Activated CD8-positive, alpha-beta memory T cell treated with anti-CD3 and anti-CD28 coated beads, Interleukin-2, amount 10 ng/mL, durations not matched to agents 7 days and 5 days (primary cell): ENCODE results near the gene HYOU1. TPM values are rescaled to one million over a fixed set of nuclear protein-coding genes. Genes with fewer than 3 reads are reported as not detected.
"Not testable (repeated sequence)": the region's sequence is repeated elsewhere in the genome, so short reads cannot be mapped to it uniquely, and the experiment has no call there.

Experiments
- ATAC-seq: fragments of 150-1000 bp; cut with Tn5 transposase; one replicate; pipeline ENCODE4 v1.10.0; 2021; ENCODE audit warnings: moderate library complexity
- CTCF ChIA-PET: fragments of 350-600 bp; sonication (Branson Sonifier 250); formaldehyde crosslinking; loops from one replicate; lab custom pipeline; 2021; ENCODE audit warnings: antibody characterized with exemption; lab: Charles Lee
- DNase-seq: peaks from one replicate; pipeline ENCODE4 v3.0.0-alpha.2; 2020
- H3K27ac Mint-ChIP-seq: one replicate; pipeline ENCODE4 v1.8.0; 2021; ENCODE audit warnings: mild to moderate bottlenecking, mixed read lengths
- H3K27me3 Mint-ChIP-seq: one replicate; pipeline ENCODE4 v1.8.0; 2021; ENCODE audit warnings: mixed read lengths
- H3K36me3 Mint-ChIP-seq: one replicate; pipeline ENCODE4 v1.8.0; 2021; ENCODE audit warnings: mild to moderate bottlenecking, mixed read lengths
- H3K4me1 Mint-ChIP-seq: one replicate; pipeline ENCODE4 v1.8.0; 2021; ENCODE audit warnings: mixed read lengths
- H3K4me3 Mint-ChIP-seq: one replicate; pipeline ENCODE4 v1.8.0; 2021; ENCODE audit warnings: mild to moderate bottlenecking, moderate library complexity, mixed read lengths
- H3K9me3 Mint-ChIP-seq: one replicate; pipeline ENCODE4 v1.8.0; 2022; ENCODE audit warnings: low read depth, mixed read lengths
- total RNA-seq, 2 experiments: library from RNA; stranded (reverse); gene quantifications; one replicate each; pipeline ENCODE4 v1.2.3, GENCODE V29; 2021

HYOU1 gene
- total RNA-seq, 2 experiments from 2014 or later = 108 to 163 TPM

DNA sequence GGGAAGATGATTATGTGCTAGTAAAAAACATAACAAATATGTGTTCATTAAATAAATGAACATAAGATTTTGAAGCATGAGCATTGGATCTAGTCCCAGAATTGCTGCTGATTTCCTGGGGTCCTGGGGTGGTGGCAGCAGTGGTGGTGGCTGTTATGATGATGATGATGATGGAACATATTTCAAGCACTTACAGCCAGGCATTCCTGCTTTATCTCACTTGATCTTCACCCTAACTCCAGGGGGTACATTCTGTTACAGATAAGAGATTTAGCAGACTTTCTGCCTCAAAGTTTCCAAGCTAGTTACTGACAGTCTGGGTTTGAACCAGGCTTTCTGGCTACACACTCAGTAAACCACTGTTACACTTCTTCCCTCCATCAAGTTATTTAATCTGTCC is 33.3 kb downstream of the HYOU1 start:
- Mint-ChIP-seq H3K9me3 (no peaks in the 10 kb centered on the region), H3K27me3 (no peaks in the 10 kb centered on the region), H3K36me3 (peaks cover 31% of the 10 kb centered on the region), H3K4me3 (no peak overlapping the region), H3K4me1 (peaks cover 46% of the 10 kb centered on the region), H3K27ac (peak overlapping the region; percentile 13)
- ATAC-seq (no peak), DNase-seq (no peak)
- CTCF ChIA-PET = interaction anchor here (0.9 to 2.6 kb wide), 4 partner anchors 7 to 76 kb away, joined by 3 to 10 read pairs (median 4); partner anchors contain the start of genes CENATAC and SLC37A4

DNA sequence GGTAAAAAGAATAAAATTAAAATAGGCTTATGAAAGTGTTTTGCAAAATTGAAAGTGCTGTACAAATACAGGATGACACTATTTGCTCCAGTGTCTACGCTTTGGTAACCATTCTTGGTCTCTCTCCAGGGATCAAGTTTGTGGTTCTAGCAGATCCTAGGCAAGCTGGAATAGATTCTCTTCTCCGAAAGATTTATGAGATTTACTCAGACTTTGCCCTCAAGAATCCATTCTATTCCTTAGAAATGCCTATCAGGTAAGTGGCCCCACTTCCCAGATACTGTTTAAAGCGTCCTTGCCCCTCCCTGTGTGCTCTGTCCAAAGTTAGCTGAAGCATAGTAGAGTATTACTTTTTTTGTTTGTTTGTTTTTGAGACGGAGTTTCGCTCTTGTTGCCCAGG is 35.4 kb downstream of the HYOU1 start:
- Mint-ChIP-seq H3K4me3 (no peak overlapping the region), H3K4me1 (peaks cover 48% of the 10 kb centered on the region), H3K27ac (peak overlapping the region; percentile 39), H3K27me3 (no peaks in the 10 kb centered on the region), H3K36me3 (peaks cover 42% of the 10 kb centered on the region), H3K9me3 (no peaks in the 10 kb centered on the region)
- CTCF ChIA-PET = interaction anchor here (2.6 kb wide), 1 partner anchor 9 kb away, joined by 10 read pairs; the partner anchor contains the start of gene SLC37A4
- ATAC-seq = no peak
- no peak for DNase-seq

DNA sequence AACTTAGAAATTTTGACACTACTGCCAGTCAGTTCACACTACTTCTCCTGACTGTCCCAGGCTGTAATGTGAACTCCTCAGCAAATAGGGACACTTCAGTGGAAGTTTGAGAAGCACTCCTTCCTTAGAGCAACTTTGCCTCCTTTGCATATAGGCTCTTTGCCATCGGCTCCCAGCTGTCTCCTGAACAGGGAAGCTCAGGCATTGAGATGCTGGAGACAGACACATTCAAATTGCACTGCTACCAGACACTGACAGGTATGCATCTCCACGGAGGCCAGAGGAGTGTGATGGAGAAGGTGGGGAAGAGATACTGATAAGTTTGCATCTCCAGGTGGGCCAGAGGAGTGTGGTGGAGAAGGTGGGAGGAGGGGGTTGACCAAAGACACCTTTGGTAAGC is 37.0 kb downstream of the HYOU1 start:
- Mint-ChIP-seq H3K4me1 (peaks cover 63% of the 10 kb centered on the region), H3K9me3 (no peaks in the 10 kb centered on the region), H3K4me3 (peak overlapping the region; percentile 94), H3K27me3 (no peaks in the 10 kb centered on the region), H3K27ac (peak overlapping the region; percentile 99), H3K36me3 (peaks cover 57% of the 10 kb centered on the region)
- DNase-seq = no peak
- CTCF ChIA-PET = interaction anchor here (0.7 to 5.1 kb wide), 3 partner anchors 11 to 1176 kb away, joined by 3 to 33 read pairs (median 11); partner anchors contain the start of genes CENATAC and SLC37A4
- ATAC-seq = no peak

DNA sequence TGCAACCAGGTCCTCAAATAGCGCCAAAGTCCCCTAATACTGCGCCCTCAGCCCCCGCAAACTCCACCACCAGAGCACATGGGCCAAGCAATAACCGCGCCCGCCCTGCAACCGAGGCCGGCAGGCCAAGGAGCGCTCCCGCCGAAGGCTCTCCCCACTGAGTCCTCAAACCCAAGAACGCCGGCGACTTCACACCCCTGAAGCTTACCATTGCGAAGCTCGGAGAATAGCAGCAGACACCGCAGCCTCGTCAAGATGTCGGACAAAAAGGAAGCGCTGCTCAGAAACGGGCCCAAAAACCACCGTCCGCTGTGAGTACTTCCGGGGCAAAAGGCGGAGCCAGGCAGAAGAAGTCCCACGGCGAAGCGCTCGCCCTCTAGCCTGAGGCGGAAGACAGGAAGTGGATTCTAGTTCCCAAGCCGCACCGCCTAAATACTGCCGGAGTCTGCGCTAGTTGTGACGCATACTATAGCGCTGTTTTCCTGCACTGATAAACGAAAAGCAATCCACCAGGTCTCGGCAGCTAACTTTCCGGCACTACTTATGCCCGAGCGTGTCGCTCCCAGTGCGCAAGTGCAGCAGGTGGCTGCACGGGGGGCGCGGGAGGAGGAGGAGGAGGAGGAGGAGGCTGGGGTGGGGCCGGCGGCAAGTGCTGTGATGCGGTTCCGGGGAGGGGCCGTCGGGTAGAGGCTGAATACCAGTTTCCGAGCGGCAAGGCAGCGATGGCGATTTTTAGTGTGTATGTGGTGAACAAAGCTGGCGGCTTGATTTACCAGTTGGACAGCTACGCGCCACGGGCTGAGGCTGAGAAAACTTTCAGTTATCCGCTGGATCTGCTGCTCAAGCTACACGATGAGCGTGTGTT is 38.7 kb downstream of the HYOU1 start, which contains the start of the genes RPS25 and TRAPPC4:
Gene RPS25 (minus strand): TSS at position 270 of the 865 bp plus-strand sequence. CDS start 59 bp downstream, at position 211.
Gene TRAPPC4 (plus strand): TSS at position 693 of the 865 bp plus-strand sequence. CDS start 30 bp downstream, at position 723.
- peaks cover 59% of the 10 kb centered on the region for H3K36me3 Mint-ChIP-seq
- CTCF ChIA-PET = interaction anchor here (0.6 to 5.1 kb wide), 8 partner anchors 10 to 37 kb away, joined by 3 to 33 read pairs (median 4); partner anchors contain the start of genes CENATAC and SLC37A4

DNA sequence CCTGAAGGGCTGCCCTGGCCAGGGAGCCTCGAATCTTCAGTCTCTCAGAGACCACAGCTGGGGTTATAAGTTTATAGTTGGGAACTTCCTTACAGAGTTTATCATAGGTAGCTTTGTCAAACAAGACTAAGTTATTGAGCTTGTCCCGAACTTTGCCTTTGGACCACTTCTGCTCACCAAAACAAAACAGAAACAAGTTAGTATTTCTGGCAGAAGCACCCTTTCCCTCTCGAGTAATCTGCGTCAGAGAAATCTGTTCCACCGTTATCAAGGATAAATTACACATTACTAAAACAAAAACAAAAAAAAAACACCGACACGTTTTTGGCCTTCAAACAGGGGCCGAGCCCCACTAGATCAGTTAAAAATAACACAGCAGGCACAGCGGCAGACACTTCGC is 39.6 kb downstream of the HYOU1 start:
- peaks cover 56% of the 10 kb centered on the region for H3K4me1 Mint-ChIP-seq
- H3K4me3 Mint-ChIP-seq = peak overlapping the region; percentile 94
- not testable (repeated sequence) for DNase-seq, ATAC-seq, H3K9me3 Mint-ChIP-seq, H3K27me3 Mint-ChIP-seq
- CTCF ChIA-PET = interaction anchor here (1.4 to 5.1 kb wide), 3 partner anchors 13 to 38 kb away, joined by 4 to 33 read pairs (median 7); partner anchors contain the start of genes CENATAC and SLC37A4
- peak overlapping the region; percentile 99 for H3K27ac Mint-ChIP-seq
- peaks cover 62% of the 10 kb centered on the region for H3K36me3 Mint-ChIP-seq

More for the DNA sequence above, 38.7 kb downstream of the HYOU1 start, which contains the start of the genes RPS25 and TRAPPC4:
- peaks cover 56% of the 10 kb centered on the region for H3K4me1 Mint-ChIP-seq
- H3K27me3 Mint-ChIP-seq = no peaks in the 10 kb centered on the region
- H3K9me3 Mint-ChIP-seq = no peaks in the 10 kb centered on the region
- H3K27ac Mint-ChIP-seq = peak within 1 kb of the TSS; percentile 99
- DNase-seq = peak; percentile 98
- H3K4me3 Mint-ChIP-seq = peak within 1 kb of the TSS; percentile 94
- ATAC-seq = peak; percentile 91

DNA sequence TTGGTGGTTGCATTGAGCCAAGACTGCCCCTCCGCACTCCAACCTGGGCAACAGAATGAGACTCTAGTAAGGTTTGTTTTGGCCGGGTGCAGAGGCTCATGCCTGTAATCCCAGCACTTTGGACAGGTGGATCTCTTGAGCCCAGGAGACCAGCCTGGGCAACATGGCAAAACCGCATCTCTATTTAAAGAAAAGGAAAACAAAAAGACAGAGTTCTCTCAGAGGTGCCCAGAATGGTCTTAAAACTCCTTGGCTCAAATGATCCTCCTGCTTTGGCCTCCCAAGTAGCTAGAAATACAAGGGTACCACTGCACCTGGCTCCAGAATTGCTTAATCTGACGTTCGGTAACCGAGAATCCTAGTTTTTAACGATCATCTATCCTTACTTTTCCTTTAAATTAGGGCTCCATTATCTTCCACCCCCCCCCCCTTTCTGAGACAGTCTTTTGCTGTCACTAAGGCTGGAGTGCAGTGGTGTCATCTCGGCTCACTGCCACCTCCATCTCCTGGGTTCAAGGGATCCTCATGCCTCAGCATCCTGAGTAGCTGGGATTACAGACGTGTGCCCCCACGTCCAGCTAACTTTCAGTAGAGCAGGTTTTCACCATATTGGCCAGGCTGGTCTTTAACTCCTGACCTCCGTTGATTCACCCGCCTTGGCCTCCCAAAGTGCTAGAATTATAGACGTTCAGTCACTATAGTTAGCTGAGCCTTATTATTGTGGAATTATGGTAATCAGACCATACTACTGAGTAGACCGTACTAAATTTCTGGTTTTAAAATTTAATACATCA is 40.6 kb downstream of the HYOU1 start:
- CTCF ChIA-PET = interaction anchor here (0.8 to 5.1 kb wide), 4 partner anchors 11 to 51 kb away, joined by 3 to 33 read pairs (median 4); partner anchors contain the start of genes CENATAC and VPS11
- Mint-ChIP-seq H3K4me3 (peak overlapping the region; percentile 30), H3K4me1 (peaks cover 52% of the 10 kb centered on the region), H3K36me3 (peaks cover 59% of the 10 kb centered on the region), H3K27me3 (no peaks in the 10 kb centered on the region), H3K9me3 (no peaks in the 10 kb centered on the region), H3K27ac (peak overlapping the region; percentile 49)
- no peak for ATAC-seq
- DNase-seq = no peak

DNA sequence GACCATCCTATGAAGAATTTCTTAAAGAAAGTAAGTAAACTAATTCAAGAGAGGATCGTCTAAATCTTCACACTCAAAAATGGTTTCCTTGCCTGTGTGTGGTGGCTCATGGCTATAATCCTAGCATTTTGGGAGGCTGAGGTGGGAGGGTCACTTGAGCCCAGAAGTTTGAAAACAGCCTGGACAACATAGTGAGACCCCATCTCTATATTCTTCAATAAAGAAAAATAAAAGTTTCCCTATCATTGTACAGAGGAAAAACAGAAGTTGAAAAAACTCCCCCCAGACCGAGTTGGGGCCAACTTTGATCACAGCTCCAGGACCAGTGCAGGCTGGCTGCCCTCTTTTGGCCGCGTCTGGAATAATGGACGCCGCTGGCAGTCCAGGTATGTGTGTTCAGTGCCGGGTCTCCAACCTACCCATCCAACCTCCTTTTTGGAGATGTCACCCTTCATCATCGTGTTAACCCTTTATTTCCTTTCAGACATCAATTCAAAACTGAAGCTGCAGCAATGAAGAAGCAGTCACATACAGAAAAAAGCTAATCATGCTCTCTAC is 41.9 kb downstream of the HYOU1 start:
- Mint-ChIP-seq H3K9me3 (no peaks in the 10 kb centered on the region), H3K4me1 (peaks cover 45% of the 10 kb centered on the region), H3K36me3 (peaks cover 55% of the 10 kb centered on the region), H3K27ac (no peak overlapping the region), H3K4me3 (no peak overlapping the region), H3K27me3 (no peaks in the 10 kb centered on the region)
- ATAC-seq (no peak), DNase-seq (no peak)
- CTCF ChIA-PET = interaction anchor here (1.6 to 5.1 kb wide), 2 partner anchors 12 to 17 kb away, joined by 5 to 33 read pairs; partner anchors contain the start of gene CENATAC

DNA sequence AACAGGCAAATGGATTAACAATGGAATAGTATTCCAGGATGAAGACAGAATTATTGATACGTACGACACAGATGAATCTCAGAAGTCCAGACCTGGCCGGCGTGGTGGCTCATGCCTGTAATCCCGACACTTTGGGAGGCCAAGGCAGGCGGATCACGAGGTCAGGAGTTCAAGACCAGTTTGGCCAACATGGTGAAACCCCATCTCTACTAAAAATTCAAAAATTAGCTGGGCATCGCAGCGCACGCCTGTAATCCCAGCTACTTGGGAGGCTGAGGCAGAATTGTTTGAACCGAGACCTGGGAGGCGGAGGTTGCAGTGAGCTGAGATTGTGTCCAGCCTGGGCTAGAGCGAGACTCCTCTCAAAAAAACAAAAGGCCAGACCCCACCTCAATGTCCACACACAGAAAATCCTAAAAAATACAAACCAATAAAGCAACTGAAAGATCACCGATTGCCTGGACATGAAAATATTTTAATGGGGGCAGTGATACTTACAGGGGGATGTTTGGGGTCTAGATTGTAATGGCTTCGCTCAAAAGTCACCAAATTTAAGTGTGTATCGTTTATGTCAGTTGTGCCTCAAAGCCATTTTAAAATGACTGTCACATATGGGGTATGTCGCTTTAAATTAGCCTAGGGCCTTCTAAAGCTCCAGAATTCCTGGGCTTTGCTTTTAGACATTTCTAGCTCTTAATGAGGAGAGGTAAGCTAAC is 42.6 kb downstream of the HYOU1 start:
- DNase-seq (no peak), ATAC-seq (no peak)
- Mint-ChIP-seq H3K27me3 (no peaks in the 10 kb centered on the region), H3K4me1 (peaks cover 40% of the 10 kb centered on the region), H3K4me3 (no peak overlapping the region), H3K27ac (peak overlapping the region; percentile 56), H3K9me3 (no peaks in the 10 kb centered on the region), H3K36me3 (peaks cover 52% of the 10 kb centered on the region)
- CTCF ChIA-PET = no interaction called here

DNA sequence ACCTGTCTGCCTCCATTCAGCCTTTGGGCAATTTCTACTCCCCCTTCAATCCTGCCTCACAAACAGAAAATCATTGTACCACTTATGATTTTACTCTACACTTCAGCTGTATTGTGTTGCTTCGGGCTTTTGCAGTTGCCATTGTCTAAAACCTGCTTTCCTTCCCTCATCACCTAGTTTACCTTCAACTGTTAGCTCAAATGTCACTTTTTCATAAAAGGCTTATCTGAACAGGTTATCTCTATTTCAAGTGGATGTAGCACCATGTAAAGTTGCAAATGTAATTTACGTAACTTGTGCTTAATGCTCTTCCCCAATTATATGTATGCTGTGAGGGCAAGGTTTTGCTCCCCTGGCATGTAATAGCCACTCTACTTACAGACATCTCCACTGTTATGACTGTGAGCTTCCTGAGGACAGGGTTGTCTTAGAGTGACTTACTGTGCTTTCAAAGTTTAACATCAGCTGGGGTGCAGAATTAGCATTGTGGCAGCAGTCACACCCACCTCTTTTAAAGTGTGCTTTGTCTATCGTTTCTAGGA is 44.3 kb downstream of the HYOU1 start:
- Mint-ChIP-seq H3K27me3 (no peaks in the 10 kb centered on the region), H3K4me1 (peaks cover 38% of the 10 kb centered on the region), H3K9me3 (no peaks in the 10 kb centered on the region), H3K27ac (peak overlapping the region; percentile 53), H3K4me3 (no peak overlapping the region), H3K36me3 (peaks cover 50% of the 10 kb centered on the region)
- CTCF ChIA-PET = no interaction called here
- DNase-seq (no peak), ATAC-seq (no peak)

DNA sequence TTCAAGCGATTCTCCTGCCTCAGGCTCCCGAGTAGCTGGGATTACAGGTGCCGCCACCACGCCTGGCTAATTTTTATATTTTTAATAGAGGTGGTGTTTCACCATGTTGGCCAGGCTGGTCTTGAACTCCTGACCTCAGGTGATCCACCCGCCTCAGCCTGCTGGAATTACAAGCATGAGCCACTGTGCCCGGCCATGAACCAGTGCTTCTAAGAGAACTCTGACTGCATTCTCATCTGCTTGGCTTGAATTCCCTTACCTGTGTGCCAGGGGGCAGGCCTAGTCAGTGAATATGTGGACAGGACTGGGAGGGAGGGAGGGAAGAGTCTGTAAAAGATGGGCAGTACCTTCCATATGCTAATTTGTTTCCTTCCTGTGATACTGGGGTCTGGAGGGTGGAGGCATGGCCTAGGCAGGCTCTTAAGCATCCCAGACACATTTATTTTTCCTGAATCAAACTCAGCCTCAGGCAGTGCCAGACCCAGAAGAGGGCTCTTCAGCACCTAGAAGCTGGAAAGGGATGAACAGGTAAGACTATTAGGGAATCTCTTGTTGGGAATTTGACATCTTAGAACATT is 45.4 kb downstream of the HYOU1 start:
- no peaks in the 10 kb centered on the region for H3K27me3 Mint-ChIP-seq
- peaks cover 47% of the 10 kb centered on the region for H3K36me3 Mint-ChIP-seq
- no peak for ATAC-seq
- CTCF ChIA-PET = no interaction called here
- H3K4me3 Mint-ChIP-seq = no peak overlapping the region
- peaks cover 33% of the 10 kb centered on the region for H3K4me1 Mint-ChIP-seq
- DNase-seq = no peak
- H3K9me3 Mint-ChIP-seq = no peaks in the 10 kb centered on the region
- peak overlapping the region; percentile 40 for H3K27ac Mint-ChIP-seq

DNA sequence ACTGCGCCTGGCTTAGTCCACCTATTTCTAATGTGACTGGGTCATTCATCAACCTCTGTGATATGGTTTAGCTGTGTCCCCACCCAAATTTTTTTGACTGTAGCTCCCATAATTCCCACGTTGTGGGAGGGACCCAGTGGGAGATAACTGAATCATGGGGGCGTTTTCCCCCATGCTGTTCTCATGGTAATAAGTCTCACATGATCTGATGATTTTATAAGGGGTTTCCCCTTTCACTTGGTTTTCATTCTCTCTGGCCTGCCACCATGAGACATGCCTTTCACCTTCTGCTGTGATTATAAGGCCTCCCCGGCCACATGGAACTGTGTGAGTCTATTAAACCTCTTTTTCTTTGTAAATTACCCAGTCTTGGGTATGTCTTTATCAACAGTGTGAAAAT is 50.3 kb downstream of the HYOU1 start:
- Mint-ChIP-seq H3K4me3 (no peak overlapping the region), H3K27ac (peak overlapping the region; percentile 12), H3K27me3 (no peaks in the 10 kb centered on the region), H3K9me3 (no peaks in the 10 kb centered on the region), H3K36me3 (peaks cover 19% of the 10 kb centered on the region), H3K4me1 (peaks cover 12% of the 10 kb centered on the region)
- CTCF ChIA-PET = no interaction called here
- DNase-seq (no peak), ATAC-seq (no peak)
